Measurements from ENCODE around the gene FOXL1. TPM values are rescaled to one million over a fixed set of nuclear protein-coding genes. Genes with fewer than 3 reads are reported as not detected.

The FOXL1 gene
- total and polyA plus RNA-seq, 9 of the 15 experiments (the other 6 are each of a cell fraction or from before 2014, with no cell fraction given), result not detected

DNA sequence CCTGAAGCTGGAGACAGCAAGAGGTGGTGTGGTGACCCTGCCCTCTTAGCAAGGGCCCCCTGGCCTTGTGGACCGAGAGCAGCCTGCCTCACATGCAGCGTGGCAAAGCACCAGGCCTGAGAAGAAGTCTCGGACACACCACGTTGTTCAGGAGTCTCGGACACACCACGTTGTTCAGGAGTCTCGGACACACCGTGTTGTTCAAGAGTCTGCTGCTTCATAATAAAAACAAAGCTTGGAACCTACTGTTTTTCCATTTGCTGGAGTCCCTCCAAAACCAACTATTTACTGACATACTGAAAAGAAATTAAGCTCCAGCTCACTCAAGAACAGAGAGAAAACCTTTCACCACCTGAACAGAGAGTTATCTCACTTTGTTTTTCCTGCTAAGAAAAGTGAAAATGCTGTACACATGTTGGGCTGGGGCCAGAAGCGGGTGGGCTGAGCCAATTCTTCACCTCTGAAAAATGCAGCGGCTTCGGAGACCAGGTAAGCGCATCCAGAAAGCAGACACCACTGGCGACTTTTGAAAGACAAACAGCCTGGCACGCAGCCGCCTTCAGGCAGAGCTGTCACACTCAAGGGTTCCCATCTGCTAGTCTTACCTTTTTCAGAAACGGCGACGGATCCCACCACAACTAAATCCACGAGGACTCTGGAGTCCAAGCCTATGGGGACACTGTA lies 32.3 kb upstream of the FOXL1 start (continued):
- TF ChIP-seq, protein P1, sequence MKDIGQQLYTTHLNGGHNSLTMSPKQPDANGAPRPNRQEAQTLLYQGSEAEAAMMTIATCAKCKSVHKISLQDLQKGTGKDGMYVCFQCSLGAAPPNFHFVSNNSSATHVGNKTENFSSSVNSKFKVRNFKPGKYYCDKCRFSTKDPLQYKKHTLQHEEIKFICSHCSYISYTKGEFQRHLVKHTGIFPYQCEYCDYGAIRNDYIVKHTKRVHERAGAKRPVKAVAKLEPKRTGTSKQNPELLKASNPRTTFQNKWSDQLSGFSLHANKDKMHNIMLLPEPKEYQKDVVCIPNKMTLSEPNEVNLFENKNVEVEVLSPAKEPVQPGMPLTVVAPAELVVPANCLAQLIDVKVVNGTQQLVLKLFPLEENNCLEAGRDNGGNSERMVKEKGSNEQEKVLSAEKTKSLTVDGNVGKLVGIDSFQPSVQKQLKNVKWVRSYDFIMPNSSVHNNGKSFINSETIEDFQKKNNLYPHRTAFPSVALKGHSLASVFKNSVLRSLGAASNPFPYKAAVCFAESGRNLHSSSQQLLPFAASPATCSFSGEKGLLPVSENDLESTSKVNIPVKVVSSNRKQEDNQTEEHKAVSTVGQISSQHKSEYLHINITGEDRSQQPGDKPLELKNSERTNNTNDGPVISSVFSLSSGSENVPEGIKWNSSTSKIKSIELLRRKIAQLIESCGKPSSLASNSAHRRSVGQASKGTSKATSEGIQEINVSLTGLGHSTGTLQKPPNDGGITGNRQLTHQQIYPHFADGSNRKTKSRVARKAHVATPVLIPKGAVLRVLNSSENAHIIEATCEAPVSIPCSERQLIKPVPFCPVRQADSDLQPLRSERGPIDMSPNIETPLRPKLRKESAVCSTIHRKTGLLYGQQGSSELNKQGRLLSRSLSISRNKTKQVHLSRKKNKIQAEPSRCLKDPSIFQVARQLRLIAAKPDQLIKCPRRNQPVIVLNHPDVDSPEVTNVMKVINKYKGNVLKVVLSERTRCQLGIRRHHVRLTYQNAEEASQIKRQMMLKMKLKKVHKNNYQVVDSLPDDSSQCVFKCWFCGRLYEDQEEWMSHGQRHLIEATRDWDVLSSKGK (CRISPR knock-in tag; IDR thresholded peaks at IDR 0.05), result no peak
- TF ChIP-seq ZZZ3 (IDR thresholded peaks at IDR 0.05) (no peak), RBM15 (IDR thresholded peaks at IDR 0.05; ENCODE audit: insufficient read depth, low read length) (no peak), TSC22D4 (tag; IDR thresholded peaks at IDR 0.05) (no peak), NR2C2 (CRISPR knock-in tag; IDR thresholded peaks at IDR 0.05) (no peak), NR2C2 (tag; IDR thresholded peaks at IDR 0.05) (no peak), ARID2 (IDR thresholded peaks at IDR 0.05) (no peak)
- TF ChIP-seq, protein P2, sequence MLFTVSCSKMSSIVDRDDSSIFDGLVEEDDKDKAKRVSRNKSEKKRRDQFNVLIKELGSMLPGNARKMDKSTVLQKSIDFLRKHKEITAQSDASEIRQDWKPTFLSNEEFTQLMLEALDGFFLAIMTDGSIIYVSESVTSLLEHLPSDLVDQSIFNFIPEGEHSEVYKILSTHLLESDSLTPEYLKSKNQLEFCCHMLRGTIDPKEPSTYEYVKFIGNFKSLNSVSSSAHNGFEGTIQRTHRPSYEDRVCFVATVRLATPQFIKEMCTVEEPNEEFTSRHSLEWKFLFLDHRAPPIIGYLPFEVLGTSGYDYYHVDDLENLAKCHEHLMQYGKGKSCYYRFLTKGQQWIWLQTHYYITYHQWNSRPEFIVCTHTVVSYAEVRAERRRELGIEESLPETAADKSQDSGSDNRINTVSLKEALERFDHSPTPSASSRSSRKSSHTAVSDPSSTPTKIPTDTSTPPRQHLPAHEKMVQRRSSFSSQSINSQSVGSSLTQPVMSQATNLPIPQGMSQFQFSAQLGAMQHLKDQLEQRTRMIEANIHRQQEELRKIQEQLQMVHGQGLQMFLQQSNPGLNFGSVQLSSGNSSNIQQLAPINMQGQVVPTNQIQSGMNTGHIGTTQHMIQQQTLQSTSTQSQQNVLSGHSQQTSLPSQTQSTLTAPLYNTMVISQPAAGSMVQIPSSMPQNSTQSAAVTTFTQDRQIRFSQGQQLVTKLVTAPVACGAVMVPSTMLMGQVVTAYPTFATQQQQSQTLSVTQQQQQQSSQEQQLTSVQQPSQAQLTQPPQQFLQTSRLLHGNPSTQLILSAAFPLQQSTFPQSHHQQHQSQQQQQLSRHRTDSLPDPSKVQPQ (CRISPR knock-in tag; IDR thresholded peaks at IDR 0.05; ENCODE audit: borderline replicate concordance), result no peak

Data from K562 (cell line).